ENCODE measurements around the gene S100A7.

DNA sequence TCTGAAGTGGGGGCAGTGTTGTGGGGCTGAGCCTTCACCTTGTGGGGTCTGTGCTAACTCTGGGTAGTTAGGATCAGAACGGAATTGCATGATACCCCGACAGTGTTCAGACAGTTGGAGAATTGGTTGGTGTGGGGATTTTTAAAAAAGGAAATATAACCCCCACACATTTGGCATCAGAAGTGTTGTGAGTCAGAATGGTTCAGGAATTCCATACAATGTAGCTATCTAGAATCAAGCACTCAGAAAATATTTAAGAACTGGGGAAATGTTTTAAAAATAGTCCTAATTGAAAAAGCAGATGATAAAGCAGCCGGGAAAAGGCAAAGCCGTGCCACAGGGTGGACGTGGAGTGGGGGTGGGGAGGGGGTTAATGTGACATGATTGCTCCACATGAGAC, 6.5 kb upstream of the S100A7 start:
- no peak for TF ChIP-seq CTCF (conservative IDR thresholded peaks at IDR 0.05 in 1 of 2, IDR thresholded peaks at IDR 0.05 in 1 of 2; ENCODE audit: extremely low read depth in 1 of 2, insufficient read depth in 1 of 2, low read depth in 1 of 2, low read length in 2 of 2)
- TF ChIP-seq EZH2 (IDR thresholded peaks at IDR 0.05; ENCODE audit: borderline replicate concordance, low read length): no peak
